A549 (cell line): ENCODE data around the gene ELMO2.

Experiments
- EP300 ChIP-seq, 2 experiments: fragments of >200 bp; sonication (Bioruptor Twin); formaldehyde crosslinking; IDR thresholded peaks; 2 replicates in 1 of 2; 3 replicates in 1 of 2; pipeline ENCODE4 v1.6.1; 2016 to 2017
- SREBF2 ChIP-seq: fragments of 450-650 bp; IDR thresholded peaks from 2 replicates; pipeline ENCODE4 v1.6.1; 2014; ENCODE audit warnings: mild to moderate bottlenecking, moderate library complexity
- TF ChIP-seq, protein P1 (sequence below): fragments of 450-650 bp; IDR thresholded peaks from 2 replicates; pipeline ENCODE4 v1.6.1; 2014; ENCODE audit warnings: antibody characterized with exemption

DNA sequence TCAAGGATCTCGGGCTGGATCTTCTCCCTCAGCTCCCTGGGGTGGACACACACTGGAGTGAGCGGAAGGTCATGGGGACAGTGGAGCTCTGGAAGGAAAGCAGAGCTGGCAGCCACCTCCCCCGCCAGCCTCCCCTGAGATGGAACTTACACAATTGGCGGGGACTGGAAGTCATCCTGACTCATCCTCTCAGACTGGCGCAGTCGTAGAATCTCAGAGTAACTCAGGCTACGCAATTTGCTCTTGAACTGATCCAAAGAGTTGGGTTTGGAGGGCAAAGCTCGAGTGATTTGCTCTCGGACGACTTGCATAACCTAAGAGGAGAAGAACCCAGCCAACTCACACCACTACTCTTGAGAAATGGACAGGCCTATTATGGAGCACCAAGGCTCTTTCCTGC is 34.8 kb downstream of the ELMO2 start:
- no peak for TF ChIP-seq SREBF2
- TF ChIP-seq, protein P1, sequence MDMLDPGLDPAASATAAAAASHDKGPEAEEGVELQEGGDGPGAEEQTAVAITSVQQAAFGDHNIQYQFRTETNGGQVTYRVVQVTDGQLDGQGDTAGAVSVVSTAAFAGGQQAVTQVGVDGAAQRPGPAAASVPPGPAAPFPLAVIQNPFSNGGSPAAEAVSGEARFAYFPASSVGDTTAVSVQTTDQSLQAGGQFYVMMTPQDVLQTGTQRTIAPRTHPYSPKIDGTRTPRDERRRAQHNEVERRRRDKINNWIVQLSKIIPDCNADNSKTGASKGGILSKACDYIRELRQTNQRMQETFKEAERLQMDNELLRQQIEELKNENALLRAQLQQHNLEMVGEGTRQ = no peak
- no peak for TF ChIP-seq EP300 (IDR thresholded peaks at IDR 0.05)
